Caco-2 (cell line): Measurements from ENCODE around the gene ADNP. TPM values are rescaled to one million over a fixed set of nuclear protein-coding genes. Genes with fewer than 3 reads are reported as not detected.
A peak's percentile ranks its signal among the peaks of the same experiment; 100 is the strongest.

Source experiments
- BruUV-seq: library from RNA; stranded (reverse); fragments of 400-500 nt; replicated peaks from 2 replicates; lab custom pipeline; 2021; lab: Mats Ljungman, UMichigan
- CTCF ChIA-PET: fragments of 300-600 bp; sonication (Branson Sonifier 250); formaldehyde crosslinking; loops from one replicate; lab custom pipeline; 2022; ENCODE audit warnings: antibody characterized with exemption; lab: Charles Lee
- POLR2A ChIA-PET: fragments of 300-600 bp; sonication (Branson Sonifier 250); formaldehyde crosslinking; loops from one replicate; lab custom pipeline; 2022; ENCODE audit warnings: antibody characterized with exemption; lab: Charles Lee
- DNase-seq, 2 experiments: peaks; one replicate each; pipeline versions ENCODE4 v3.0.0 to v3.0.0-alpha.2; 2020 to 2022
- H3K27me3 ChIP-seq: replicated peaks from 2 replicates; pipeline ENCODE4 v1.6.0; 2011; ENCODE audit warnings: low read length; ENCODE audit not compliant: control insufficient read depth, insufficient read depth
- H3K36me3 ChIP-seq: 2 replicates; pipeline ENCODE4 v1.5.1; 2011; ENCODE audit warnings: low read length; ENCODE audit not compliant: control insufficient read depth, insufficient read depth
- H3K4me1 ChIP-seq: fragments of 250-450 bp; sonication (Bioruptor Pico); 2 replicates; pipeline ENCODE4 v1.5.1; 2020; ENCODE audit warnings: mild to moderate bottlenecking
- H3K4me3 ChIP-seq: 2 replicates; pipeline ENCODE4 v1.5.1; 2011; ENCODE audit warnings: low read depth, mild to moderate bottlenecking, control low read depth, low read length
- H3K9me3 ChIP-seq: fragments of 250-450 bp; sonication (Bioruptor Pico); 2 replicates; pipeline ENCODE4 v1.5.1; 2020; ENCODE audit warnings: mild to moderate bottlenecking, moderate library complexity
- H3K27ac Mint-ChIP-seq: one replicate; pipeline ENCODE4 v1.8.0; 2022; ENCODE audit warnings: mixed read lengths; ENCODE audit not compliant: unreplicated experiment
- H3K27me3 Mint-ChIP-seq: one replicate; pipeline ENCODE4 v1.8.0; 2022; ENCODE audit warnings: mixed read lengths; ENCODE audit not compliant: insufficient read depth, unreplicated experiment
- H3K36me3 Mint-ChIP-seq: one replicate; pipeline ENCODE4 v1.8.0; 2022; ENCODE audit warnings: mild to moderate bottlenecking, mixed read lengths; ENCODE audit not compliant: insufficient read depth, unreplicated experiment
- H3K4me1 Mint-ChIP-seq: one replicate; pipeline ENCODE4 v1.8.0; 2022; ENCODE audit warnings: low read depth, mixed read lengths; ENCODE audit not compliant: unreplicated experiment
- H3K4me3 Mint-ChIP-seq: one replicate; pipeline ENCODE4 v1.8.0; 2022; ENCODE audit warnings: mild to moderate bottlenecking, moderate library complexity, mixed read lengths; ENCODE audit not compliant: unreplicated experiment
- H3K9me3 Mint-ChIP-seq: one replicate; pipeline ENCODE4 v1.8.0; 2022; ENCODE audit warnings: mixed read lengths; ENCODE audit not compliant: unreplicated experiment
- CTCF ChIP-seq, 2 experiments: fragments of 200-600 bp in 1 of 2; IDR thresholded peaks; 1 replicate in 1 of 2; 2 replicates in 1 of 2; pipeline versions ENCODE4 v1.5.1 to v1.8.0; 2011 to 2022; ENCODE audit warnings: antibody characterized with exemption in 1 of 2, control low read depth in 1 of 2, inconsistent platforms in 1 of 2, low read depth in 1 of 2, low read length in 1 of 2, mild to moderate bottlenecking in 1 of 2, moderate library complexity in 1 of 2; ENCODE audit not compliant: insufficient read depth in 1 of 2, severe bottlenecking in 1 of 2, unreplicated experiment in 1 of 2
- intact Hi-C: fragments of 100-400 bp; cut with micrococcal nuclease; formaldehyde crosslinking; loops from one replicate; pipeline ENCODE4 v1.10.0; 2022; ENCODE audit not compliant: unreplicated experiment
- total RNA-seq: library from RNA; stranded (reverse); gene quantifications from 2 replicates; pipeline ENCODE4 v1.2.3, GENCODE V29; 2022

ADNP gene
- total RNA-seq, 1 experiment from 2014 or later: 154 TPM

DNA sequence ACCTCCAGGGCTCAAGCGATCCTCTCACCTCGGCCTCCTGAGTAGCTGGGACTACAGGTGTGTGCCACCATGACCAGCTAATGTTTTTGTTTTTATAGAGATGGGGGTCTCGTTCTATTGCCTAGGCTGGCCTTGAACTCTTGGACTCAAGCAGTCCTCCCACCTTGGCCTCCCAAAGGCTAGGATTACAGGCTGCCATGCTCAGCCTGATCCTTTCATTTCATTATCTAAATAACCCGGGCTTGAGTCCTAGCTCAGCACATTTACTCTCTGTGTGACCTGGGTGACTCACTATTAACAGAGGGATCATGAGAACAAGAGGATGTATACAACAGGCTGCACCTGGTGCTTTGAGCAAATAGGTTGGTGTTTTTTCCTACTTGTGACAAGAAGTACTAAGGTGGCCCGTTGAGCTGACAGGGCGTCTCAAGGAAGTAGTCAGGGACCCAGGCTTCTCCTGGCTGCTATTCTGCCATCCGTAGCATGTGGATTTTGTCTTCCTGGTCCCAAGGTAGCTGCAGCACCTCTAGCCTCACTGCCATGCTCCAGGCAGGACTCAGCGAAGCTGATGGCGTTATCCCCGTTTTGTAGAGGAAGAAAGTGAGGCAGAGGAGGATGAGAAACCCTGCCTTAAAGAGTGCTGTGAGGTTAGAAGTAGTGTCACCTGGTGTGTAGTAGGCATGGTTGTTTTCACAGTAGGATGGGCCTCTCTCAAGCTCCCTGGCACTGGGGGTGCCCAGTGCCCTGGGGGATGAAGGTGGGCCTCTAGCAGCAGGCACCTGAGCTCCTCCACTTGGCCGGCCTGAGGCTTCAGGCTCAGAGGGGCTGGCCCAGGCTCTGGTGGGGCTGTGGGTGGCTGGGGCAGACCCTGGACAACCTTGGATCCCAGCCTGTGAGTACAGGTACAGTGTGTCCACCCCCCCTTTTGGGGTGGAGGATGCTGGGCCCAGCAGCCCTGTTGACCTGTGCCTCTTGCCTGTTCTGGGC is 62.4 kb downstream of the ADNP start:
- intact Hi-C loops: no loop called here
- no peaks in the 10 kb centered on the region for H3K9me3 Mint-ChIP-seq
- peak; percentile 76 for DNase-seq
- ChIA-PET POLR2A (interaction anchor here (0.7 to 1.1 kb wide), 4 partner anchors 27 to 90 kb away, joined by 3 to 4 read pairs (median 4); partner anchors contain the start of genes DPM1 and MOCS3), CTCF (interaction anchor here (0.5 to 1.2 kb wide), 8 partner anchors 13 to 242 kb away, joined by 3 to 7 read pairs (median 6); partner anchors contain the start of genes ADNP and BCAS4)
- no peak for TF ChIP-seq CTCF (IDR thresholded peaks at IDR 0.05; ENCODE audit: insufficient read depth in 1 of 2, low read depth in 1 of 2, low read length in 1 of 2, severe bottlenecking in 1 of 2, unreplicated experiment in 1 of 2)
- Histone ChIP-seq H3K4me1 (peaks cover 11% of the 10 kb centered on the region), H3K36me3 (no peaks in the 10 kb centered on the region), H3K27me3 (no peaks in the 10 kb centered on the region), H3K4me3 (no peak overlapping the region), H3K9me3 (no peaks in the 10 kb centered on the region)
- H3K4me3 Mint-ChIP-seq: no peak overlapping the region
- BruUV-seq: no TSS peak
- peaks cover 11% of the 10 kb centered on the region for H3K4me1 Mint-ChIP-seq
- H3K27ac Mint-ChIP-seq: peak overlapping the region; percentile 58
- peaks cover 14% of the 10 kb centered on the region for H3K36me3 Mint-ChIP-seq
- no peaks in the 10 kb centered on the region for H3K27me3 Mint-ChIP-seq

DNA sequence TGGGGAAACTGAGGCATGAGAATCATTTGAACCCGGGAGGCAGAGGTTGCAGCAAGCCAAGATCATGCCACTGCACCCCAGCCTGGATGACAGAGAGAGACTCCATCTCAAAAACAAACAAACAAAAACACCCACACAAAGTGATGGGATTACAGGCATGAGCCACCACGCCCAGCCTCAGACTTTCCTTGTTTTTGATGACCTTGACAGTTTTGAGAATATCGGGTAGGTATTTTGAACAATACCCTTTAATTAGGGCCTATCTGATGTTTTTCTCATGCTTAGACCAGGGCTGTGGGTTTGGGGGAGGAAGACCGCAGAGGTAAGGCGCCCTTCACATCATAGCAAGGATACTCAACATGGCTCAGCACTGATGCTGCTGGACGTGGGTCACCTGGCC is 63.4 kb downstream of the ADNP start:
- Mint-ChIP-seq H3K4me1 (peaks cover 11% of the 10 kb centered on the region), H3K36me3 (peaks cover 14% of the 10 kb centered on the region), H3K27me3 (no peaks in the 10 kb centered on the region), H3K9me3 (no peaks in the 10 kb centered on the region), H3K27ac (no peak overlapping the region), H3K4me3 (no peak overlapping the region)
- no peak for TF ChIP-seq CTCF (IDR thresholded peaks at IDR 0.05; ENCODE audit: insufficient read depth in 1 of 2, low read depth in 1 of 2, low read length in 1 of 2, severe bottlenecking in 1 of 2, unreplicated experiment in 1 of 2)
- CTCF ChIA-PET: no interaction called here
- Histone ChIP-seq H3K27me3 (no peaks in the 10 kb centered on the region), H3K4me1 (peaks cover 11% of the 10 kb centered on the region), H3K36me3 (no peaks in the 10 kb centered on the region), H3K4me3 (no peak overlapping the region), H3K9me3 (no peaks in the 10 kb centered on the region)
- DNase-seq: no peak
- no TSS peak for BruUV-seq
- intact Hi-C loops: no loop called here
- POLR2A ChIA-PET: interaction anchor here (0.7 kb wide), 1 partner anchor 64 kb away, joined by 3 read pairs; no protein-coding TSS in a partner anchor

DNA sequence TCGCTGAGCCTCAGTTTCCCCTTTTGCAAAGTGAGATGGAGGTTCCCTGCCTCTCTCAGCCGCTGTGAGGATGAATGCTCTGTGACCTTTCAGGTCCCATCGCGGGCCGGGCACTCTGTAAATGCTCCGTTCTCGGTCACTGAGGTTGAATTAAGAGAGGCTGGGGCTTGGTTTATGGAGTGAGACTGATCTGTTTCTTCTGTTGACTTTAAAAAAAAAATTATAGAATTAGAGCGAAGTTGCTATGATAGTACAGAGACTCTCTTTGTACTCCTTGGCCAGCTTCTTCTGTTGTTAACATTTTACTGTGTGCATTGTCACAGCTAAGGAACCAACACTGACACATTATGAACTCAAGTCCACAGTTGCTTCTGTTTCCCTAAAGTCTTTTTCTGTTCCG is 64.4 kb downstream of the ADNP start:
- no peak overlapping the region for H3K27ac Mint-ChIP-seq
- H3K4me1 Mint-ChIP-seq: peaks cover 11% of the 10 kb centered on the region
- H3K4me3 Mint-ChIP-seq: no peak overlapping the region
- no peak for DNase-seq
- no peaks in the 10 kb centered on the region for H3K9me3 Mint-ChIP-seq
- no TSS peak for BruUV-seq
- Histone ChIP-seq H3K4me3 (no peak overlapping the region), H3K4me1 (peaks cover 11% of the 10 kb centered on the region), H3K36me3 (no peaks in the 10 kb centered on the region), H3K27me3 (no peaks in the 10 kb centered on the region), H3K9me3 (no peaks in the 10 kb centered on the region)
- CTCF ChIA-PET: interaction anchor here (0.5 to 0.6 kb wide), 2 partner anchors 55 to 76 kb away, joined by 5 to 6 read pairs; no protein-coding TSS in a partner anchor
- peaks cover 14% of the 10 kb centered on the region for H3K36me3 Mint-ChIP-seq
- POLR2A ChIA-PET: no interaction called here
- intact Hi-C loops: no loop called here
- TF ChIP-seq CTCF (IDR thresholded peaks at IDR 0.05; ENCODE audit: insufficient read depth in 1 of 2, low read depth in 1 of 2, low read length in 1 of 2, severe bottlenecking in 1 of 2, unreplicated experiment in 1 of 2): no peak
- no peaks in the 10 kb centered on the region for H3K27me3 Mint-ChIP-seq
